B cell (primary cell): ENCODE measurements around the gene TMEM86B. TPM values are rescaled to one million over a fixed set of nuclear protein-coding genes. Genes with fewer than 3 reads are reported as not detected.

Source experiments
- ATAC-seq: fragments of 200-7000 bp; cut with Tn5 transposase; one replicate; pipeline ENCODE4 v1.10.0; 2021; ENCODE audit warnings: low read depth, mild to moderate bottlenecking, moderate number of reproducible peaks, moderate library complexity
- CTCF ChIA-PET: fragments of 350-600 bp; sonication (Branson Sonifier 250); formaldehyde crosslinking; loops from one replicate; lab custom pipeline; 2021; ENCODE audit warnings: antibody characterized with exemption, inconsistent platforms; lab: Charles Lee
- POLR2A ChIA-PET: fragments of 350-600 bp; sonication (Branson Sonifier 250); formaldehyde crosslinking; loops from one replicate; lab custom pipeline; 2021; ENCODE audit warnings: antibody characterized with exemption; lab: Charles Lee
- DNase-seq: peaks from one replicate; pipeline ENCODE4 v3.0.0; 2013
- H2AFZ ChIP-seq: 2 replicates; pipeline ENCODE4 v1.6.1; 2012; ENCODE audit warnings: mild to moderate bottlenecking, low read depth, low read length; ENCODE audit not compliant: insufficient read depth, poor library complexity, severe bottlenecking
- H3K27ac ChIP-seq, 2 donors: 1 replicate in 1 of 2; 2 replicates in 1 of 2; pipeline ENCODE4 v1.5.1; 2012 to 2013; ENCODE audit warnings: low read length in 2 of 2, mild to moderate bottlenecking in 2 of 2, moderate library complexity in 1 of 2
- H3K27me3 ChIP-seq, 4 experiments: fragments of 200-600 bp in 1 of 4; sonication (generic) in 1 of 4; replicated peaks in 1 of 4; 1 replicate in 2 of 4; 2 replicates in 2 of 4; pipeline versions ENCODE4 v1.6.1 to v1.7.0; 2013 to 2016; ENCODE audit warnings: low read length in 3 of 4, mild to moderate bottlenecking in 2 of 4, mixed read lengths in 1 of 4, moderate library complexity in 1 of 4; ENCODE audit not compliant: insufficient read depth in 4 of 4, control insufficient read depth in 3 of 4; ENCODE audit errors: control extremely low read depth in 1 of 4
- H3K36me3 ChIP-seq, 2 experiments: replicated peaks in 1 of 2; 1 replicate in 1 of 2; 2 replicates in 1 of 2; pipeline versions ENCODE4 v1.6.1 to v1.7.1; 2013; ENCODE audit warnings: low read length in 1 of 2; ENCODE audit not compliant: insufficient read depth in 2 of 2, control insufficient read depth in 1 of 2; ENCODE audit errors: control extremely low read depth in 1 of 2, extremely low read depth in 1 of 2
- H3K4me1 ChIP-seq, 2 donors: fragments of 200-600 bp in 1 of 2; sonication (generic) in 1 of 2; 1 replicate in 1 of 2; 2 replicates in 1 of 2; pipeline versions ENCODE4 v1.5.1 to v1.6.1; 2013 to 2017; ENCODE audit warnings: low read length in 2 of 2; ENCODE audit not compliant: control insufficient read depth in 2 of 2, insufficient read depth in 2 of 2
- H3K4me2 ChIP-seq: replicated peaks from 2 replicates; pipeline ENCODE3; 2012; ENCODE audit warnings: mild to moderate bottlenecking, low read depth, low read length; ENCODE audit not compliant: poor library complexity, severe bottlenecking
- H3K4me3 ChIP-seq, 5 experiments: fragments of 200-600 bp in 1 of 5; sonication (generic) in 1 of 5; 1 replicate in 3 of 5; 2 replicates in 2 of 5; pipeline versions ENCODE4 v1.5.1 to v1.7.0; 2011 to 2016; ENCODE audit warnings: low read length in 4 of 5, mild to moderate bottlenecking in 4 of 5, low read depth in 2 of 5, control low read depth in 1 of 5, moderate library complexity in 1 of 5; ENCODE audit not compliant: insufficient read depth in 1 of 5; ENCODE audit errors: control extremely low read depth in 1 of 5, extremely low read depth in 1 of 5
- H3K79me2 ChIP-seq: fragments of 200-600 bp; sonication (generic); one replicate; pipeline ENCODE4 v1.6.0; 2016; ENCODE audit warnings: low read length; ENCODE audit not compliant: control insufficient read depth, insufficient read depth
- H3K9ac ChIP-seq: fragments of 200-600 bp; sonication (generic); 2 replicates; pipeline ENCODE4 v1.6.1; 2017; ENCODE audit warnings: mild to moderate bottlenecking, low read length, moderate library complexity
- H3K9me3 ChIP-seq, 3 donors: one replicate each; pipeline versions ENCODE4 v1.6.1 to v1.7.1; 2013; ENCODE audit warnings: low read length in 2 of 3; ENCODE audit not compliant: control insufficient read depth in 2 of 3, insufficient read depth in 1 of 3; ENCODE audit errors: control extremely low read depth in 1 of 3
- H4K20me1 ChIP-seq: 2 replicates; pipeline ENCODE4 v1.6.0; 2012; ENCODE audit warnings: mild to moderate bottlenecking, low read length; ENCODE audit not compliant: insufficient read depth, control insufficient read depth, poor library complexity, severe bottlenecking
- H3K27ac Mint-ChIP-seq: one replicate; pipeline ENCODE4 v1.8.0; 2021; ENCODE audit warnings: mixed read lengths
- H3K27me3 Mint-ChIP-seq: one replicate; pipeline ENCODE4 v1.8.0; 2021; ENCODE audit warnings: mixed read lengths
- H3K4me1 Mint-ChIP-seq: one replicate; pipeline ENCODE4 v1.8.0; 2021; ENCODE audit warnings: mixed read lengths
- H3K4me3 Mint-ChIP-seq: one replicate; pipeline ENCODE4 v1.8.0; 2021; ENCODE audit warnings: mixed read lengths
- H3K9me3 Mint-ChIP-seq: one replicate; pipeline ENCODE4 v1.8.0; 2022; ENCODE audit warnings: mixed read lengths; ENCODE audit not compliant: insufficient read depth
- CTCF ChIP-seq: fragments of 200-600 bp; IDR thresholded peaks from one replicate; pipeline ENCODE4 v1.8.0; 2022; ENCODE audit warnings: antibody characterized with exemption, mild to moderate bottlenecking
- EZH2 ChIP-seq: IDR thresholded peaks from 2 replicates; pipeline ENCODE4 v1.6.1; 2012; ENCODE audit warnings: borderline replicate concordance, low read depth, mild to moderate bottlenecking, moderate library complexity, low read length; ENCODE audit not compliant: insufficient read depth, poor library complexity, severe bottlenecking
- WGBS: methylation state at CpG from one replicate; pipeline ENCODE4 v1.1.5; 2013; ENCODE audit warnings: missing lambda C conversion rate; ENCODE audit not compliant: insufficient coverage; 5-methylcytosine and 5-hydroxymethylcytosine counted together
- intact Hi-C: fragments of 100-400 bp; cut with micrococcal nuclease; formaldehyde crosslinking; loops from one replicate; pipeline ENCODE4 v1.10.0; 2022
- polyA plus RNA-seq: library from polyadenylated mRNA; depleted of rRNA; stranded (reverse); fragments of >200 nt; gene quantifications from 2 replicates; pipeline ENCODE4 v1.2.3, GENCODE V29; 2012
- total RNA-seq, 2 donors: library from RNA; stranded (reverse); fragments of 120-200 nt in 1 of 2; gene quantifications; 1 replicate in 1 of 2; 2 replicates in 1 of 2; pipeline versions ENCODE4 v1.2.3 to v1.2.4, GENCODE V29; 2013 to 2022

Gene TMEM86B
- total and polyA plus RNA-seq, 2 donors (not counting 1 experiment from before 2014, with no cell fraction given): 13.6 to 20.7 TPM

GRCh38 chr19:55242517-55242916 is 14.0 kb upstream of the TMEM86B start:
- TF ChIP-seq CTCF (no peak), EZH2 (no peak)
- Histone ChIP-seq H3K4me1 (peaks cover 8 to 9% of the 10 kb centered on the region in 2 donors), H3K9ac (no peak overlapping the region), H3K79me2 (peaks cover 95% of the 10 kb centered on the region), H2AFZ (no peak overlapping the region), H3K9me3 (no peaks in the 10 kb centered on the region), H3K36me3 (peaks cover 0 to 93% of the 10 kb centered on the region in 2 experiments), H3K27ac (no peak overlapping the region), H3K27me3 (no peaks in the 10 kb centered on the region), H4K20me1 (peaks cover 100% of the 10 kb centered on the region), H3K4me2 (no peak overlapping the region), H3K4me3 (no peak overlapping the region)
- CTCF ChIA-PET: no interaction called here
- intact Hi-C loops: no loop called here
- no peak overlapping the region for H3K27ac Mint-ChIP-seq
- 95% methylated on average over 7 of the region's 7 CpGs for WGBS
- DNase-seq (no peak), ATAC-seq (no peak)
- POLR2A ChIA-PET: no interaction called here
- peaks cover 3% of the 10 kb centered on the region for H3K4me1 Mint-ChIP-seq
- no peaks in the 10 kb centered on the region for H3K27me3 Mint-ChIP-seq
- H3K9me3 Mint-ChIP-seq: no peaks in the 10 kb centered on the region
- no peak overlapping the region for H3K4me3 Mint-ChIP-seq

DNA sequence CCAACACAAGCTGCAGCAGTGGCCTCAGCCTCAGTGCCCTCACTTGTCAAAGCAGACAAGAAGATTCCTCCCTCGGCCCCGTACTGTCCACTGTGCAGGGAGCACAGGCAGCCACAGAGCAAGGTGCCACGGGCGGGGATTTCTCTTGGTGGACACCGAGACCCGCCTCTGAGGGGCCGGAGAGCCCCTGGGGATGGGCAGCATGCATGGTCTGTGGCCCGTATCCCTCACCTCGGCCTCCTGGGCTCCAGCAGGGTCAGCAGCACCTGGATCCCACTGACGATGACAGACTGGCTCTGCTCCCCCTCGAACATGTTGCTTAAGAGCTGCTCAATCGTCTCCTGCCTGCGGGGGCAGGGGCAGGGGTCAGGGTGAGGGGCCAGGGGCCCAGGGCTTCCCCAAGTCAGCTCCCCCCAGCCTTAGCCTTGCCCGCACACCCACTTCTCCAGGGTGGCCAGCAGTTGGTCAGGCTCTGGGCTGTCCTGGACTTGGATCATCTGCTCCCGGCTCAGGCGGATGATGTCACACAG is 13.4 kb upstream of the TMEM86B start:
- Histone ChIP-seq H3K4me3 (no peak overlapping the region), H3K79me2 (peaks cover 92% of the 10 kb centered on the region), H3K9ac (no peak overlapping the region), H3K27me3 (no peaks in the 10 kb centered on the region), H3K27ac (no peak overlapping the region), H3K4me1 (peaks cover 2 to 4% of the 10 kb centered on the region in 2 donors), H3K9me3 (no peaks in the 10 kb centered on the region), H3K36me3 (peaks cover 0 to 97% of the 10 kb centered on the region in 2 experiments), H3K4me2 (no peak overlapping the region), H2AFZ (no peak overlapping the region), H4K20me1 (peaks cover 100% of the 10 kb centered on the region)
- H3K27ac Mint-ChIP-seq: no peak overlapping the region
- TF ChIP-seq EZH2 (no peak), CTCF (no peak)
- DNase-seq: no peak
- no peaks in the 10 kb centered on the region for H3K27me3 Mint-ChIP-seq
- no peak overlapping the region for H3K4me3 Mint-ChIP-seq
- 92% methylated on average over 16 of the region's 16 CpGs for WGBS
- intact Hi-C loops: no loop called here
- ATAC-seq: no peak
- CTCF ChIA-PET: no interaction called here
- no peaks in the 10 kb centered on the region for H3K9me3 Mint-ChIP-seq
- POLR2A ChIA-PET: no interaction called here
- peaks cover 1% of the 10 kb centered on the region for H3K4me1 Mint-ChIP-seq
